Measurements from ENCODE around the gene SHISA9.

SHISA9 gene

GRCh38 chr16:13234999-13235398, 333.6 kb downstream of the SHISA9 start:
- TF ChIP-seq, protein P1, sequence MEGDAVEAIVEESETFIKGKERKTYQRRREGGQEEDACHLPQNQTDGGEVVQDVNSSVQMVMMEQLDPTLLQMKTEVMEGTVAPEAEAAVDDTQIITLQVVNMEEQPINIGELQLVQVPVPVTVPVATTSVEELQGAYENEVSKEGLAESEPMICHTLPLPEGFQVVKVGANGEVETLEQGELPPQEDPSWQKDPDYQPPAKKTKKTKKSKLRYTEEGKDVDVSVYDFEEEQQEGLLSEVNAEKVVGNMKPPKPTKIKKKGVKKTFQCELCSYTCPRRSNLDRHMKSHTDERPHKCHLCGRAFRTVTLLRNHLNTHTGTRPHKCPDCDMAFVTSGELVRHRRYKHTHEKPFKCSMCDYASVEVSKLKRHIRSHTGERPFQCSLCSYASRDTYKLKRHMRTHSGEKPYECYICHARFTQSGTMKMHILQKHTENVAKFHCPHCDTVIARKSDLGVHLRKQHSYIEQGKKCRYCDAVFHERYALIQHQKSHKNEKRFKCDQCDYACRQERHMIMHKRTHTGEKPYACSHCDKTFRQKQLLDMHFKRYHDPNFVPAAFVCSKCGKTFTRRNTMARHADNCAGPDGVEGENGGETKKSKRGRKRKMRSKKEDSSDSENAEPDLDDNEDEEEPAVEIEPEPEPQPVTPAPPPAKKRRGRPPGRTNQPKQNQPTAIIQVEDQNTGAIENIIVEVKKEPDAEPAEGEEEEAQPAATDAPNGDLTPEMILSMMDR (IDR thresholded peaks at IDR 0.05; ENCODE audit: low read depth, low read length, missing control alignments) = no peak
- H3K4me3 ChIP-seq (replicated peaks; ENCODE audit: low read depth, low read length) = no peak overlapping the region
- DNase-seq (ENCODE audit: extremely low read depth, low read depth) = no peak

GRCh38 chr16:13236308-13236707, 334.9 kb downstream of the SHISA9 start:
- no peak for DNase-seq (ENCODE audit: extremely low read depth, low read depth)
- TF ChIP-seq, protein P1 (IDR thresholded peaks at IDR 0.05; ENCODE audit: low read depth, low read length, missing control alignments) = no peak
- no peak overlapping the region for H3K4me3 ChIP-seq (replicated peaks; ENCODE audit: low read depth, low read length)

GRCh38 chr16:13238182-13238581, 336.8 kb downstream of the SHISA9 start:
- DNase-seq (ENCODE audit: extremely low read depth, low read depth) = no peak
- H3K4me3 ChIP-seq (replicated peaks; ENCODE audit: low read depth, low read length) = no peak overlapping the region
- TF ChIP-seq, protein P1 (IDR thresholded peaks at IDR 0.05; ENCODE audit: low read depth, low read length, missing control alignments) = no peak

GRCh38 chr16:13242201-13242600, 340.8 kb downstream of the SHISA9 start:
- H3K4me3 ChIP-seq (replicated peaks; ENCODE audit: low read depth, low read length) = no peak overlapping the region
- no peak for DNase-seq (ENCODE audit: extremely low read depth, low read depth)
- TF ChIP-seq, protein P1 (IDR thresholded peaks at IDR 0.05; ENCODE audit: low read depth, low read length, missing control alignments) = no peak

GRCh38 chr16:13244770-13245169, 343.4 kb downstream of the SHISA9 start:
- TF ChIP-seq, protein P1 (IDR thresholded peaks at IDR 0.05; ENCODE audit: low read depth, low read length, missing control alignments) = no peak
- H3K4me3 ChIP-seq (replicated peaks; ENCODE audit: low read depth, low read length) = no peak overlapping the region
- no peak for DNase-seq (ENCODE audit: extremely low read depth, low read depth)

DNA sequence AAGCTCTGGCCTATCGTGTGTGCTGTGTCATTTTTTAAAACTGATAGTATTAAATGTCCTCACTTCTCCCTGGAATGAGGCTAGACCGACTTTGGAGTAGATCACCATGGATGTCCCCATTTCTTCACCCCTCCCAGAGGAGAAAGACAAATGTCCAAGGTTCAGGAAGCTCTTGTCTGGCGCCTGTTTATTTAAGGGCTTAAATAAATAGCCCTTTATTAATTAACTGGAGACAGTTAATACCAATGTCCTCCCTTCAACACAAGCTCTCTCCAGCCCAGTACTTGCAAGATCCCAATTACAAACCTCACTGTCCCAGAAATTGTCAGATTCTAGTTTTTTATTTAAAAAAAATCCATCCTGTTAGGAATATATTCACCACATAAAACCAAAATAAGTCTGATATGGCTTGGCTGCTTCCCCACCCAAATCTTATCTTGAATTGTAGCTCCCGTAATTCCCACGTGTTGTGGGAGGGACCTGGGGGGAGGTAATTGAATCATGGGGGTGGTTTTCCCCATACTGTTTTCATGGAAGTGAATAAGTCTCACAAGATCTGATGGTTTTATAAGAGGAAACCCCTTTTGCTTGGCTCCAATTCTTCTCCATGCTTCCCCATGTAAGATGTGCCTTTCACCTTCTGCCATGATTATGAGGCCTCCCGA, 344.4 kb downstream of the SHISA9 start:
- DNase-seq (ENCODE audit: extremely low read depth, low read depth) = no peak
- no peak overlapping the region for H3K4me3 ChIP-seq (replicated peaks; ENCODE audit: low read depth, low read length)
- TF ChIP-seq, protein P1 (IDR thresholded peaks at IDR 0.05; ENCODE audit: low read depth, low read length, missing control alignments) = no peak

Measured in HFF-Myc (cell line).